C4-2B (cell line): ENCODE measurements around the gene NRSN1.

Experiments used
- ZFX ChIP-seq: fragments of 450-650 bp; IDR thresholded peaks from 2 replicates; pipeline ENCODE4 v1.6.1; 2017
- TF ChIP-seq, protein P1 (sequence below): fragments of 450-650 bp; conservative IDR thresholded peaks from 2 replicates; pipeline ENCODE4 v1.5.1; 2017; ENCODE audit warnings: mild to moderate bottlenecking

DNA sequence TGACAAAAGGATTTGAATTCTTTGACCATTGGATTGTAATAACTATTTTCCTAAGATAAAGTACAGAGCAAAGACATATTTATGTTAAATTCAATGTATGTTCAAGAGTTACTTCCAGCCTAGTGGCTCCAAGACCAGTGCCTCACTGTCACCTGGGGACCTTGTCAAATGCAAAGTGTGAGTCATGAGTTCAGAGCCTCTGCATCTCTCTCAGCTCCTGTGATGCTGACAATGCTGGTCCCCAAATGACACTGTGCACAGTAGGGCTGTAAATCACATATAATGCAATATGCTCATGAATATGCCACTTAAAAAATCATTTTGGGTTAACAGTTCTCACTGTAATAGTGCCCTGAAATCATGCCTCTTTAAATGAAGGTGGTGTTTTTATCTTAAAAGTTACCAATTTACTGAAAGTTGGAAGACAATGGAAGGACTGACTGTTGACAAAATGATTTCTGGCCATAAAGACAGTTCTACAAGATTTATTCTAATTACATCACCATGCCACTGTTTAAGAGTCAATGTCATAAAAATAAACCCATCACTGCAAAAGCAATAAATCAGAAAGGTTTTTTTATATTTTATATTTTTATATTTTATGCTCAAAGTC, 62.1 kb downstream of the NRSN1 start:
- TF ChIP-seq, protein P1, sequence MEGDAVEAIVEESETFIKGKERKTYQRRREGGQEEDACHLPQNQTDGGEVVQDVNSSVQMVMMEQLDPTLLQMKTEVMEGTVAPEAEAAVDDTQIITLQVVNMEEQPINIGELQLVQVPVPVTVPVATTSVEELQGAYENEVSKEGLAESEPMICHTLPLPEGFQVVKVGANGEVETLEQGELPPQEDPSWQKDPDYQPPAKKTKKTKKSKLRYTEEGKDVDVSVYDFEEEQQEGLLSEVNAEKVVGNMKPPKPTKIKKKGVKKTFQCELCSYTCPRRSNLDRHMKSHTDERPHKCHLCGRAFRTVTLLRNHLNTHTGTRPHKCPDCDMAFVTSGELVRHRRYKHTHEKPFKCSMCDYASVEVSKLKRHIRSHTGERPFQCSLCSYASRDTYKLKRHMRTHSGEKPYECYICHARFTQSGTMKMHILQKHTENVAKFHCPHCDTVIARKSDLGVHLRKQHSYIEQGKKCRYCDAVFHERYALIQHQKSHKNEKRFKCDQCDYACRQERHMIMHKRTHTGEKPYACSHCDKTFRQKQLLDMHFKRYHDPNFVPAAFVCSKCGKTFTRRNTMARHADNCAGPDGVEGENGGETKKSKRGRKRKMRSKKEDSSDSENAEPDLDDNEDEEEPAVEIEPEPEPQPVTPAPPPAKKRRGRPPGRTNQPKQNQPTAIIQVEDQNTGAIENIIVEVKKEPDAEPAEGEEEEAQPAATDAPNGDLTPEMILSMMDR, result no peak
- no peak for TF ChIP-seq ZFX
